GM19468 (cell line): ENCODE results near the gene MDK.

ENCODE experiments used
- ATAC-seq: cut with Tn5 transposase; IDR thresholded peaks from one replicate; pipeline ENCODE4 v1.9.1; 2021; ENCODE audit warnings: mild to moderate bottlenecking, moderate library complexity, moderate number of reproducible peaks; ENCODE audit not compliant: unreplicated experiment; ENCODE audit errors: extremely low read depth

The MDK gene

DNA sequence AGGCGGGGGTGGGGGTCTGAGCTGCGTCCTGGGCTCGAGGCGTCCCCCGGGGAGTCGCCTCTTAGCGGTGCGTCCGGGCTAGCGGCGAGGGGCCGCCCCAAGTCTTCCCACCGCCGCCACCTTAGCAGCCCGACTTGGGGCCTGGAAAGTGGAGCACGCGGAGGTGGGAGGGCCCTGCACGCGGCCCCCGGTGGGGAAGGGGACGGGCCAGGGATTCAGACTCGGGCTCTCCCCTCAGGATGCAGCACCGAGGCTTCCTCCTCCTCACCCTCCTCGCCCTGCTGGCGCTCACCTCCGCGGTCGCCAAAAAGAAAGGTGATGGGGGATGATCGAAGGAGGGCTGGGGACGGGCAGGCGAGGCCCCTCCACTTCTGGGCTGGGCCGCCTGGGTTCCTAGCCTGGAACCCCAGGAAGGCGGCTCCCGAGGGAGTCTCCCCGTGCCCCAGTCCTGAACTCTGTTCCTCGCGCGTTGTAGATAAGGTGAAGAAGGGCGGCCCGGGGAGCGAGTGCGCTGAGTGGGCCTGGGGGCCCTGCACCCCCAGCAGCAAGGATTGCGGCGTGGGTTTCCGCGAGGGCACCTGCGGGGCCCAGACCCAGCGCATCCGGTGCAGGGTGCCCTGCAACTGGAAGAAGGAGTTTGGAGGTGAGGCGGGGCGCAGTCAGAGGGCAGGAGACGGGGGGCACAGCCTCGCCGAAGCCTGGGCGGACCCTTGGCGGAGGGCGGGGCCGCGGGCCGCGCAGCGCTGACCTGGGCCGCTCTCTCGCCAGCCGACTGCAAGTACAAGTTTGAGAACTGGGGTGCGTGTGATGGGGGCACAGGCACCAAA lies 563 bp downstream of the MDK start:
- ATAC-seq = no peak

DNA sequence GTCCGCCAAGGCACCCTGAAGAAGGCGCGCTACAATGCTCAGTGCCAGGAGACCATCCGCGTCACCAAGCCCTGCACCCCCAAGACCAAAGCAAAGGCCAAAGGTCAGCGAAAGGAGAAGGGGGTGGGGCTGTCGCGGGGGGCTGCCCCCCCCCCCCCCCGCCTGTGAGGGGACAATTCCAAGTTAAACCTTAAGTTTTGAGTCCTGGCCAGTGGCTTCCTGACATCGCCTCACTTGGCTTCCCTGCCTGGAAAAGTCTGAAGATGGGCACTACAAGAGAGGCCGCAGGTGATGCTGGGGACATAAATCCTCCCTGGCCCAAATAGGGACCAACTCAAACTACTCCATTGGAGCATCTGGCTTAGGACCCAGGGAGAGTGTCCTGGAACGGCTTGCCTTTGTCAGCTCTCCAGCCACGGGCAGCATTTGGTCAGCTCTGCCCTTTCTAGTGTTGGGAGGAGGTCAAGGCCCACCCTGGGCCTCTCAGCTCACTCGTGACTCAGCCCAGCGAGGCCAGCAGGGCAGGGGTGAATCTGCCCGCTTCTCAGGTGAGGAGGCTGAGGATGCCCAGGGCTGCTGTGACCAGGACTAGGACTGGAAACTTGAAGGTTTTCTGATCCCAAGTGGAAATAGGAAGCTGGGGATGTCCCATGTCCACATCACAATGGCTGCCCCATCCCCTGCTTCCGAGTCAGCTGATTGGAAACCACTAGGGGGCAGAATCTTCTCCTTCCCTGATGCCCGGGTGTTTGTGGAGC lies 1.4 kb downstream of the MDK start:
- ATAC-seq = no peak

DNA sequence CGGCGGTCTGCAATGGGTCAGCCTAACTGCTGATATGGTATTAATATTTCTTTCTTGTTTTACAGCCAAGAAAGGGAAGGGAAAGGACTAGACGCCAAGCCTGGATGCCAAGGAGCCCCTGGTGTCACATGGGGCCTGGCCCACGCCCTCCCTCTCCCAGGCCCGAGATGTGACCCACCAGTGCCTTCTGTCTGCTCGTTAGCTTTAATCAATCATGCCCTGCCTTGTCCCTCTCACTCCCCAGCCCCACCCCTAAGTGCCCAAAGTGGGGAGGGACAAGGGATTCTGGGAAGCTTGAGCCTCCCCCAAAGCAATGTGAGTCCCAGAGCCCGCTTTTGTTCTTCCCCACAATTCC lies 1.9 kb downstream of the MDK start:
- no peak for ATAC-seq

DNA sequence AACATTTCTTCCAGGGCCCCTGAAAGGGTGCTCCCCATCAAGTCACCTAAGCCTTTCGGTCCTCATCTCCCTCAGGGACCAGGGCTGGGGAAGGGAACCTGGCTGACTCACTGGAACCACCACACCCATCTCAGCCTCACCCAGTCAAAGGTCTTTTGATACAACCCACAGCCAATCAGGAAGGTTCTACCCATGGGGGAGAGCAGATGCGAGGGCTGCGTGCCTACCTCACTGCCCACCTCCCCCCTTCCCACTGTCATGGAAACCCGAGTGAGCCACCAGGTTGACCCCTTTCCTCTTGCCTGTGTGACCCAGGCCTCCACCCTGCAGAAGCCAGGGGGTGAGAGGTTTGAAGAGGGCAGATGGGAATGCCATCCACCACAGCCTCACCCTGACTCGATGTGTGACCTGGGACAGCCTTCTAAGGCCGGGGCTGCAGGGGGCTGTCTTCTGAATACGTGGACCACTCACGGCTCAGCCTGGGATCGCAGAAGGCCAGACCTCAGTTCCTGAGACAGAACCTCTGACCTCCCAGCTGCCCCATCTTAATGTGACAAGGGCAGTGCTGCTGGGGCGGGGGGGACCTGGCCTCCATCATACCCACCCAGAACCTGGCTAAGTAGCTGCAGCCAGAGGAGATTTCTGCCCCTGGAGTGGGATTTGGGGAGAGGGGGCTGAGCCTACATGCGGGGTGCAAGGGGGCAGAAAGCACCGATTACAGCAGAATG lies 2.7 kb downstream of the MDK start:
- ATAC-seq = no peak

DNA sequence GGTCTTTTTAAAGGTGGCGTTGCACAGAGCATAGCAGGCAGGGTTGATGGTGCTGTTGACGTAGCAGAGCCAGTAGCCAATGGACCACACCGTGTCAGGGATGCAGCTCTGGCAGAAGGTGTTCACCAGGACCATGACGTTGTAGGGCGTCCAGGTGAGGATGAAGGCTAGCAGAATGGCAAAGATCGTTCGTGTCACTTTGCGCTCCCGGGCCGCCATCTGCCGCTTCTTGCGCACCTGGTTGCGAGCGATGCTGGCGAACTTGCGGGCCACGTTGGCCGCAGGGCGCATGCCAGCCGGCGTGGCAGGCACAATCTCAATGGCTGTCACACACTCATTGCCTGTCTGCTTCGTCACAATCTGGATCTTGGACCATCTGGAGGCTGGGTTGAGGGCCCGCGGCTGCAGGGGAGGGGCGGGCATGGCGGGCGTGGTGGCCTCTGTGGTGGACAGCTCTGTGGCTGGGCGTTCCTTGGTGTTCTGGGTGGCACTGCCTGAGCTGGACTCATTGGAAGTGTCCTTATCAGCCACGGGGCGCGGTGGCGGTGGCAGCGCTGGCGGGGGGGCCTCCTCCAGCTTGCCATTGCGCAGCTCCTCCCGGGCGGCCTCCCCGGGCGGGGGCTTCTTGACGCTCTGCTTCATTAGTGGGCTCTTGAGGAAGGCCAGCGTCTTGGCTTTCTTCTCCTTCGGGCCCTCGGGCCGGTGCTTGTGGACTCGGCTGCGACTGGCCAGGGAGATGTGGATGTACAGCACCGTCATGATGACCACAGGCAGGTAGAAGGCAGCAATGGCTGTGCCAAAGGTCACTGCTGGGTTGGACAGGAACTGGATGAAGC lies 3.9 kb downstream of the MDK start:
- ATAC-seq = no peak

DNA sequence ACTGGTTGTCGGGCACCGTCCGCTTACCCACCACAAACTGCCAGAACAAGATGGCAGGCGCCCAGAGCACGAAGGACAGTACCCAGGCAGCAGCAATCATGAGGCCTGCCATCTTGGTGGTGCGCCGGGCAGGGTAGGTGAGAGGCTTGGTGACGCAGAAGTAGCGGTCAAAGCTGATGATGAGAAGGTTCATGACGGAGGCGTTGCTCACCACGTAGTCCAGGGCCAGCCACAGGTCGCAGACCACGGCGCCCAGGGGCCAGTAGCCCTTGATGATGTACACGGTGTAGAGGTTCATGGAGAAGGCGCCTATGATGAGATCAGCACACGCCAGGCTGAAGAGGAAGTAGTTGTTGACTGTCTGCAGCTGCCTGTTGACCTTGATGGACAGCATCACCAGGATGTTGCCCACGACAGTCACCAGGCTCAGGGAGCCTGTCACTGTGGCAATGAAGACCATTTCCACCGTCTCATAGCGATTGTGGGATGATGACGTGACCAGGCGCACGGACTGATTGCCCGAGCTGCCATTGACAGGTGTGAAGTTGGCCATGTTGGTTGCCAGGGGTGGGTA lies 4.6 kb downstream of the MDK start:
- ATAC-seq = no peak

DNA sequence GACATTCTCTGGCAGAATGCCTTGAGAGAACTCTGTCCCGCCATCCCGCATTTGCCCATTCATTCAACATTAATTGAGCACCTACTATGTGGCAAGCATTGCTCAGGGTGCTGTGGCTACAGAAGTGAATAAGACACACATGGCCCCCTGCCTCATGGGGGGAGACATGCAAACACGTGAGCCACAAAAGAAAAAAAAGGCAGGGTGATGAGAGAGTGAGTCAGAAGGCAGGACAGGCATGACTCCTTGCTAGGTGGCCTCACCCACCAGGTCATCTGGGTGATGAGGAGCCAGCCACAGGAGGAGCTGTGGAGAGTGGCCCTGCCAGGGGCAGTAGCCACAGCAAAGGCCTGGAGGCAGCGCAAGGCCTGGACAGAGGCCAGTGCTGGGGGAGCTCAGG lies 5.2 kb downstream of the MDK start:
- no peak for ATAC-seq

DNA sequence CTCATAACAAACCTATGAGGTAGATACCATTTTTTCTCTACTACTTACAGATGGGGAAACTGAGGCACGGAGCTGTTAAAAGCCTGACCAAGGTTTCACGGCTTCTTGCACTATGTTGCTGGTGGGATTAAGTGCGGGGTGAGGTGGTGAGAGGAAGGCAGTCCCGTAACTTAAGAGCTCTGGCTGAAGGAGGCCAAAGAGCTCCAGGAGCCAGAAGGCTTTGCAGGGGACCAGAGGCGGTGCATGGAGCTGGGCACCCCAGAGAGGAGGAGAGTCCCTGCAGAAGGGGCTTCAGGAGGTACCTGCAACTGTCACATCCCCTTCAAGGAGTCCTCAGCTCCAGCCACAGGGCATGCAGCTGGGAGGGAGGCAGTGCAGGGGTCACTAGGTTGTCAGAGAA lies 6.0 kb downstream of the MDK start:
- no peak for ATAC-seq

DNA sequence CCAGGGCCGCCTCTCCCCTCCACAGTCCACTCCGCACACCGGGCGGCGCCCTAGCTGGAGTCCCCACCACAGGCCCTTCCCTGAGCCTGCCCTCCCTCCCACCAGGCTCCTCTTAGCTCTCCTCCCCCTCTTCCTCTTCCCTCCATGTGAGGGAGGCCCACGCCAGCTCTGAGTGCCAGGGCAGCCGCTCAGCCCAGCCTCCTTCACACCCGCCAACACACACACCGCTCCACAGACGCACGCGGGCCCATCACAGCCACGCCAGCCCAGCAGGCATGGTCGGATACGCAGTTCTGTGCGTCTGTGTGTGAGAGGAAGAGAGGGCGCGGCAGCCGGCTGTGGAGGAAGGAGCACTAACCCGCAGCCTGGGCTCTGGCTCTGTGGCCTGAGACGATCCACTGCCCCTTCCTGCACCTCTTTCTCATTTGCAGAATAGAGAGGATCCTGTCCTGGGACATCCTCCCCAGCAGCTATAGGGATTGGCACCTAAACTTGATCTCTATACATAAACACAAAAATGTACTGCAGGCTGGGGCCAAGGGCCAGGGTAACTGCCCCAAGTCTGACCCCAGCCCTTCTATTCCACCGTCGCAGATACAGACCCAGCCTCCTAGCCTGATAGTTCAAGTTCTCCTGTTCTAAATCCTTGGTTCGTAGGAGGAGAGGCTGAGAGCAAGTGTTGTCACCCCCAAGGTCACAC lies 6.6 kb downstream of the MDK start:
- no peak for ATAC-seq

DNA sequence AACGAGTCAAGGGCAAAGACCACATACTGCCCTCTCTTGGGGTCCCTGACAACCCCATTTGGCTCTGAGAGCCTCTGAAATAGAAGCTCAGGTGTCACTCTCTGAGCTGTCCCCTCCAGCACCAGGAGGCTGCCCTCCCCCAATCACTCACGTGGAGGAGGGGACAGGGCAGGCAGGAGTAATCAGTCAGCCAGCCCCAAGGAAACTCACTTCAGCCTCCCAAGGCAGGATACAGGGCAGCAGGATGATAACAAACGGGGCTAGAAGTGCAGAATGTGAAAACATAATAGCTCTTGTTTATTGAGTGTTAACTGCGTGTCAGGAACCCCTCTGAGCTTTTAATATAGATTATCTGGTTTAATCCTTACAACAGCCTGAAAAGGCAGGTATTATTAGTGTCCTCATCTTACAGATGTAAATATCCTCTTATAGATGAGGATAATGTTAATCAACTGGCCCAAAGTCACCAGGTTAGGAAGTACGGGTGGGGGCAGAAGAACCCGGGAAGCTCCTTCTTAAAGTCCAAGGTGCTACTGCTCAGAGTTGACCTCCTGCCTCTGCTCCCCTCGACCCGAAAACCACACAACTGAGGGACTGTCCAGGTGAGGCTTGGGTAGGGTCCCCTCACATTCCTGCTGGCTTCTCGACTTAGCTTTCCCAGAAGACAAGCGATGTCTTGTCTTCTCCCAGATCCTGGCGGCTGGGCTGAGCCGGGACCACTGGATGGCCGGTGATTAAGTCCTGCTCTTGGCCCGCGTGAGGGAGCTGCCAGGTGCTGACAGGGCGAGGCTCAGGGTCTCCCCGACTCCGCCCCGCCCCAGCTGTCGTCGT lies 7.4 kb downstream of the MDK start:
- ATAC-seq = no peak

DNA sequence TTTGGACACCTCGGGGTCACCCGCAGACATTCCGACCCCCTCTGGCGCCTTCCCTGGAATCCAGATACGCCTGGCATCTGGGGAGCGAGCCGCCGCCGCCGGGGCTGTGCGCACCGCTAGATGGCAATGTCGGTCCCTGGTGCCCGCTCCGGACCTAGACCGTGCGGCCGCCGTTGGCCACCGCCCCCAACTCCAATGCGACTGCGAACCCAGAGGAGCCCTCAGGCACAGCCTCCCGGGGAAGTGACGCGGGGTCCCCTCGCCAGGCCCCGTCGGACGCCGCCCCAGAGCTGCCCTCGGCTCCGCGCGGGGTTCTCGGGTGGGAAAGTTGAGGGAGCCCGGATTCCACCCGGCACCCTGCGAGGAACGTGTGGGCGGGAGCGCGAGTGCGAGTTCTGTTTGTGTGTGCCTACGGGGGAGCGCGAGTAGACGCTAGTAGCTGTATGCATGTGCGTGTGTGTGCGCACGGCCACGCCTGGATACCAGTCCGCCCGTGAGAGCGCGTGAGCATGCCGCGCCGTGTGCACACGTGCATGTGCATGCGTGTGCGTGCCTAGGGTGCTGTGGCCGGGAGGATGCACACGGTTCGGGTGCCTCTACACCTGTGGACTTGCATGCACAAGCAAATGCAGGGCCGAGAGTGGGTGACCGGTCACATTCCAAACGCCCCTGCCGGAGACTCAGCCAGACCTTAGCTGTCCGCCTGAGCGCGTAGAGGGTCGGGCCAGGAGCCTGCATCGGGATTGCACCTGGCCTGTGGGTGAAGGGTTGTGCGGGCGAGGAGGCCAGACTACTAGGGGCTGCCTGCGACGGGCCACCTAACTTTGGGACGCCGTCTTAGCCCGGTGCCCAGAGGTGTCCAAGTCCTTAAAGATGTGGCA lies 8.2 kb downstream of the MDK start:
- no peak for ATAC-seq

DNA sequence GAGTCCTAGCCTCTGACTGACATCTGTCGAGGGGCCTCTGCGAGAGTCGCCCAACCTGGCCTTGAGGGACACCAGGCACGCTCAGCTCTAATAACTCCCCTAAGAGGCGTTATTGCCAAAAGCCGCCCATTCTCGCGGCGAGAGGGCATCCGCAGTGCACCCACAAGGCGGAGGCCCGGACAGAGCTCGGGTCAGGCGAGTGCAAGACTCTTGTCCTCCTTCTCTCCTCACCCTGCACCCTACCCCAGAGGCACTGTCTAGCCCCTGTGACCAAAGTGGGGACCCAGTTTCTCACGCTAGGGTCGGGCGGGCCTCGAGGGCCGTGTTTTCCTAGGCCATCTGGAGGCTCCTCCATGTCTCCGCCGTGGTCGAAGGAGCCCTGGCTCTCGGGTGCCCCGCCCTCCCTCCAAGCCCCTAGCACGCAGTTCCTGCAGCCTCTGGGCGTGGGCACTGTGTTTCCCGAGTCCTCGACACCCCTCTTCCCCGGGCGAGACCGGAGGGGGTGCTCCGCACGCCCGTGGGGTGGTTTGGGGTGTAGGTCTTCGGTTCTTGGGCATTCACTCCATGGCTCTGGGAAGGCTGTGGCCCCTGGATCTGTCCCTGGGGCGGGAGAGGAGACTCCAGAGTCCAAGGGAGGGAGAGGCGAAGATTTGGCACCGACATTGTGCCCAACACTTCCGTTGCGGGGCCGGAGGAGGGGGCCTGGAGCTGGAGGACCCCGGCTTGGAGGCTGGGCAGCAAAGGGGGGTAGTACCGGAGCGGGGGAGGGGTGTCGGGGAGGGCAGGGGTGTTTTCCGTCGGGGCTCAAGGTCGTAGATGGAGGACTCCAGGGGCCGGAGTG lies 9.1 kb downstream of the MDK start:
- no peak for ATAC-seq

DNA sequence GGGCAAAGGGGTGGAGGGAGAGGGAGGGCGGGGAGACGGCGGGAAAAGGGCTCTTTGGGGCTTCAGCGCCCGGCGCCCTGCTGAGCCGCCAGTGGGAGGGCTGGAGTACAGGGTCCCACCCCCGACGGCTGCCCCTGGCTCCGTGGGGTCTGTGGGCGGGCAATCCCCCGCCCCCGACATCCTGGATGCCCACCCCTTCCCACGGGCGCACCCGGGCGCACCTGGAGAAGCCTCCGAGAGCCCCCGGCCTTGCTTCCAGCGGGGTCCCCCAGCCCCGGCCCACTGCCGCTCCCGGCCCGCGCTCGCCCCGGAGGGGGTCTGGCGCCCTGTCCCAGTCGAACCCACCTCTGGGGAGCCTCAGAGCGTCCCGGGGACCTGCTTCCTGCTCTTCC lies 9.7 kb downstream of the MDK start:
- ATAC-seq = no peak

DNA sequence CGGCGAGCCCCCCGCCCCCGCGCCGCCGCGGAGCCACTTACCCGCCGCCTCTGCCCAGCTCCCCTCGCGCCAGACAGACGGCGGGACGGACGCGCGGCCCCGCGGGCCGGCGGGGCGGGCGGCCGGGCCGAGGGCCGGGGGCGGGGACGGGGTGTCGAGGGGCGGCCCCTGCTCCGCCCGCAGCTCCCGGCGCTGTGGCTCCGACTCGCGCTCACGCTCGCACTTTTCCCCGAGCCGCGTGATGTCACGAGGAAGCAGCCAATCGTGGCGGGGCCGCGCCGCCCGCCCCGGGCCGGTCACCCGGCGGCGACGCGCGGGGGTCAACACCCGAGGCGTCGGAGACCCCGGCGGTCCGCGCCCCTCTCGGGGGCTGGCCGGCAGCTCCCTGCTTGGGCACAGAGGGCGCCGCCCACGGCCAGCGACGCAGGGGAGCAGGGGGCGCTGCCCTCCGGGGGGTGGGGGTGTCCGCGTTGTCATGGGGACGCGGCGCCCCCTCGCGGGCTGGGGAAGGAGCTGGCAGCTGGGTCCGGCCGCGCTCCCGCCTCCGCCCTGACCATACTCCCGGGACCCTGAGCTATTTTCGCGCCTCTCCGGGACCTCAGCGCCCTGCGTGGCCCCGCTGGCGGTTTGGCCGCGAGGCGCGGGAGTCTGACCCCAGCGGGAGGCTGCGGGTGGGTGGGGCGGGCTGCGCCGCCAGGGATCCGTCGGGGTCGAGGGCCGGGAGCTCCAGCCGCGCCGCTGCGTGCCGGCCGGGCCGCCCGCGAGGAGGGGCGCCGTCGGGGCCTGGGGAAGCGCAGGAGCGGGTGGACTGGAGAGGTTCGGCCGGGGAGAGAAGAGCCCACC lies 10.3 kb downstream of the MDK start, which contains the start of gene CHRM4:
Gene CHRM4 (minus strand): TSS at position 199 of the 843 bp plus-strand sequence. CDS start 5,219 bp downstream, outside the sequence.
- no peak for ATAC-seq

DNA sequence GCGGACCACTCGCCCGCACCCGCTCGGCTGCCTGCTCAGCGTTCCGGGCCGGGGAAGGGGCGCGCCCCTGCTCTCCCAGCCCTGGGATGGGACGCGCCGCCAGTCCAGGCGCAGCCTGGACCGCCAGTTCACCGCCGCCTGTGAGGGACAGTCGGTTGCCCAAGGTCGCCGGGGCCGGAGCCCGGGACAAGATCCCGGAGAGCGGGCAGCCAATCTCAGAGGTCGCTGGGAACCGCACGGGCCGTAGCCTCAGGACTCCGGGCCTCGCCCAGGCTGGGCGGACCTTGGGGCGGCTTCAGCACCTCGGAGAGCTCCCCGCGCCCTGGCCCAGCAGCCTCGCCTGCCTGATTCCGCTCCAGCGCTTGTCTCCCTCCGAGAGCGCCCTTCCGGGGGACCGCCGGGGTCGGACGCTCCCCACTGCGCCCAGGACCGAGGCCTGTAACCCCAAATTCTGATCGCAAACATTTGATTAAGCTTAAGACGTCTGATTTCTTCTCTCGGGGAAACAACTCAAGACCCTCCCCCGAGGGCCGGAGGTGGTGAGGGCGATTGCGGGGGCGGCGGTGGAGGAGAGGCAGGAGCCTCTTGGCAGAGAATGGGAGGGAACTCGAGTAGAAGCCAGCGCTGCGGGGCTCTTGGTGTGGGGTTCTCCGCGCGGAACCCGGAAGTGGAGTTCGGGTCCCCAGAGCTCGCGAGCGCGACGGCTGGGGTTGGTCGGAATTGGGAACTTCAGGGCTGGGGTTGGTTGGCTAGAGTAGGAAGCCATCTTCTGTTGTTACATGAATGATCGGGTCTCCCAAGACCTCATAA lies 11.2 kb downstream of the MDK start:
- ATAC-seq = peak; percentile 58
